ENCODE data around the gene MSRB2.

Gene MSRB2

GRCh38 chr10:23114228-23114850 is 19.0 kb downstream of the MSRB2 start:
- Histone ChIP-seq H3K4me2 (ENCODE audit: low read length) (no peak overlapping the region), H3K79me2 (ENCODE audit: insufficient read depth, low read length) (no peaks in the 10 kb centered on the region), H3K9me2 (ENCODE audit: low read depth, low read length) (no peaks in the 10 kb centered on the region), H3K4me3 (ENCODE audit: low read depth, low read length, poor library complexity, severe bottlenecking) (no peak overlapping the region), H3F3A (ENCODE audit: insufficient read depth, low read length) (no peaks in the 10 kb centered on the region), H3K27ac (ENCODE audit: low read depth, low read length, poor library complexity, severe bottlenecking) (no peak overlapping the region), H4K20me1 (ENCODE audit: insufficient read depth, low read length) (no peaks in the 10 kb centered on the region), H2AFZ (ENCODE audit: low read length) (no peak overlapping the region), H3K9me3 (ENCODE audit: low read length) (no peaks in the 10 kb centered on the region), H3K27me3 (ENCODE audit: insufficient read depth, low read length) (no peaks in the 10 kb centered on the region), H3K4me1 (ENCODE audit: insufficient read depth, low read length, severe bottlenecking) (no peaks in the 10 kb centered on the region), H3K36me3 (ENCODE audit: insufficient read depth, low read length) (0 out of 2 replicates have a peak, but pooled peaks cover 4% of the 10 kb centered on the region), H3K9ac (ENCODE audit: low read length) (no peak overlapping the region)
- TF ChIP-seq EZH2 (IDR thresholded peaks at IDR 0.05; ENCODE audit: borderline replicate concordance, low read length) (no peak), CTCF (IDR thresholded peaks at IDR 0.05; ENCODE audit: low read length) (no peak)

DNA sequence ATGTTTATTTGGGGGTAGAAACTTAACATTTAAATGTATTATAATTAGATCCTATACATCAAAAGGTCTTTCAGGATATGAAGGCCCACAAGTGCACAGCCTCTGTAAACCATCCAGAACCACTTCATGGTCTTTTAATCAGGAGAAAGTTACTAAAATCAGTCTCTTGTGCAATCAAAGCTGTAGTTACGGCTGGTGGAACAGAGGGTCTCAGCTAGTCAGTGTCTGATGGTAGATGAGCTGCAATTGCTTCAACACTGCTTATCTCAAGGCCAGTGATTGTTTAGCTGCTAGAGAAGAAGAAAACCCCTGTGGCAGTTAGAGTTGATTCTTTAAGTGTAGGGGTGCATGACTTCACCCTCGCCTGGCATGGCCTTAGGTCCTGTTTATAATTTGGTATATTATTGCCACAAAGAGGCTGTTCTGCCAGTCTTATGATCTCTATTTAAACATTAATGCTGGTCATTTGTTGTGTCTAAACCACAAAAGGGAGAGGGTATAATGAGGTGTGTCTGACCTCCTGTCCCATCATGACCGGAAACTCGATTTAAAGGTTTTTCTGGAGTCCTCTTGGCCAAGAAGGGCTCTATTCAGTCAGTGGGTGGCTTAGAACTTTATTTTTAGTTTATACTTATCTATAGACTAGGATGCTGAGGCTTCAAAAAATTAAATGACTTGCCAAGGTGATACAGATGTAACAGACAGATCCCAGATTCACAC is 21.3 kb downstream of the MSRB2 start:
- H3K9ac ChIP-seq (ENCODE audit: low read length) = no peak overlapping the region

More for the DNA sequence above, 21.3 kb downstream of the MSRB2 start:
- Histone ChIP-seq H2AFZ (ENCODE audit: low read length) (no peak overlapping the region), H3K4me2 (ENCODE audit: low read length) (no peak overlapping the region), H4K20me1 (ENCODE audit: insufficient read depth, low read length) (no peaks in the 10 kb centered on the region), H3K9me3 (ENCODE audit: low read length) (no peaks in the 10 kb centered on the region), H3K27ac (ENCODE audit: low read depth, low read length, poor library complexity, severe bottlenecking) (no peak overlapping the region), H3K79me2 (ENCODE audit: insufficient read depth, low read length) (no peaks in the 10 kb centered on the region), H3K9me2 (ENCODE audit: low read depth, low read length) (no peaks in the 10 kb centered on the region), H3K36me3 (ENCODE audit: insufficient read depth, low read length) (no peaks in the 10 kb centered on the region), H3F3A (ENCODE audit: insufficient read depth, low read length) (no peaks in the 10 kb centered on the region), H3K27me3 (ENCODE audit: insufficient read depth, low read length) (no peaks in the 10 kb centered on the region), H3K4me3 (ENCODE audit: low read depth, low read length, poor library complexity, severe bottlenecking) (no peak overlapping the region), H3K4me1 (ENCODE audit: insufficient read depth, low read length, severe bottlenecking) (no peaks in the 10 kb centered on the region)
- TF ChIP-seq CTCF (IDR thresholded peaks at IDR 0.05; ENCODE audit: low read length) = no peak
- no peak for TF ChIP-seq EZH2 (IDR thresholded peaks at IDR 0.05; ENCODE audit: borderline replicate concordance, low read length)

All from OCI-LY1 (cell line).